ENCODE data around the gene GALNT16. TPM values are rescaled to one million over a fixed set of nuclear protein-coding genes. Genes with fewer than 3 reads are reported as not detected.

Gene GALNT16
- total and polyA plus RNA-seq, 2 donors from 2014 or later, result 13.1 to 15.2 TPM

DNA sequence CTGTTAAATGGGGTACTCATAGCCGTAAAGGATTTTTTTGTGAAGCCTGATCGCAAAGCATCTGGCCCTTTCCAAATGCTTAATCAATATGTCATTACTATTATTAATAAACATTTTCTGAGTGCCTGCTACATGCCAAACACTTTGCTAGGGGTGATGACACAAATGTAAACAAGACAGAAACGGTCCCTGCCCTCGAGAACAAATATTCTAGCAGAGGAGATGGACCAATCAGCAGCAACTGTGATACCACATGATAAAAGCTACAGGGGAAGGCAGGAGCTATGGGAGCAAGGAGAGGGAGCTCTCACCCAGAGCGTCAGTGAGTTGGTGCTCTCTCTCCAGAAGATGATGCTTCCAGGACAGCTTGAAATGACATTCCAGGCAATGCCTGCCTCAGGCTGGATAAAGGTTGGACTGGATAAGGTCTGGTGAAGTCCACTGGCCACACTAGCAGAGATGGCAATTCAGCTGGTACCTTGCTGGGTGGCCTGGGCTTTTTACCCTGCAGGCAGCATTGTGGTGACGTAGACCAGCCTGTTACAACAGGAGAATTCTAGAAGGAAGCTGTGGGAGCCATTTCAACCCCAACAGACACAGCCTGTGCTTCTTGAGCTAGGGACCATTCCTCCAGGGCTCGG, 97.1 kb downstream of the GALNT16 start:
- intact Hi-C loops (cut with DNase I), result loop anchor here (10.0 kb wide), 1 partner anchor 102 kb away; no protein-coding TSS in a partner anchor
- no peak overlapping the region for H3K9ac ChIP-seq (ENCODE audit: low read length in 3 of 3)
- H3K36me3 ChIP-seq (ENCODE audit: control insufficient read depth in 2 of 3, insufficient read depth in 3 of 3, low read length in 3 of 3), result no peaks in the 10 kb centered on the region
- no peak for FAIRE-seq
- H3K4me3 ChIP-seq (ENCODE audit: low read length in 3 of 3), result no peak overlapping the region
- no peak overlapping the region for H3K27ac ChIP-seq (ENCODE audit: low read depth in 2 of 2, low read length in 2 of 2)
- H3K27me3 ChIP-seq (ENCODE audit: control insufficient read depth, insufficient read depth, low read length), result no peaks in the 10 kb centered on the region
- TF ChIP-seq, protein P1, sequence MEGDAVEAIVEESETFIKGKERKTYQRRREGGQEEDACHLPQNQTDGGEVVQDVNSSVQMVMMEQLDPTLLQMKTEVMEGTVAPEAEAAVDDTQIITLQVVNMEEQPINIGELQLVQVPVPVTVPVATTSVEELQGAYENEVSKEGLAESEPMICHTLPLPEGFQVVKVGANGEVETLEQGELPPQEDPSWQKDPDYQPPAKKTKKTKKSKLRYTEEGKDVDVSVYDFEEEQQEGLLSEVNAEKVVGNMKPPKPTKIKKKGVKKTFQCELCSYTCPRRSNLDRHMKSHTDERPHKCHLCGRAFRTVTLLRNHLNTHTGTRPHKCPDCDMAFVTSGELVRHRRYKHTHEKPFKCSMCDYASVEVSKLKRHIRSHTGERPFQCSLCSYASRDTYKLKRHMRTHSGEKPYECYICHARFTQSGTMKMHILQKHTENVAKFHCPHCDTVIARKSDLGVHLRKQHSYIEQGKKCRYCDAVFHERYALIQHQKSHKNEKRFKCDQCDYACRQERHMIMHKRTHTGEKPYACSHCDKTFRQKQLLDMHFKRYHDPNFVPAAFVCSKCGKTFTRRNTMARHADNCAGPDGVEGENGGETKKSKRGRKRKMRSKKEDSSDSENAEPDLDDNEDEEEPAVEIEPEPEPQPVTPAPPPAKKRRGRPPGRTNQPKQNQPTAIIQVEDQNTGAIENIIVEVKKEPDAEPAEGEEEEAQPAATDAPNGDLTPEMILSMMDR (IDR thresholded peaks at IDR 0.05; ENCODE audit: borderline replicate concordance, extremely low read depth, insufficient read depth), result no peak
- no peaks in the 10 kb centered on the region for H3K9me3 ChIP-seq (ENCODE audit: control insufficient read depth in 2 of 3, insufficient read depth in 1 of 3, low read length in 3 of 3)
- no peak for DNase-seq
- peaks cover 0 to 4% (median 0%) of the 10 kb centered on the region in 3 donors for H3K4me1 ChIP-seq (ENCODE audit: control insufficient read depth in 2 of 3, insufficient read depth in 2 of 3, low read depth in 1 of 3, low read length in 3 of 3)

DNA sequence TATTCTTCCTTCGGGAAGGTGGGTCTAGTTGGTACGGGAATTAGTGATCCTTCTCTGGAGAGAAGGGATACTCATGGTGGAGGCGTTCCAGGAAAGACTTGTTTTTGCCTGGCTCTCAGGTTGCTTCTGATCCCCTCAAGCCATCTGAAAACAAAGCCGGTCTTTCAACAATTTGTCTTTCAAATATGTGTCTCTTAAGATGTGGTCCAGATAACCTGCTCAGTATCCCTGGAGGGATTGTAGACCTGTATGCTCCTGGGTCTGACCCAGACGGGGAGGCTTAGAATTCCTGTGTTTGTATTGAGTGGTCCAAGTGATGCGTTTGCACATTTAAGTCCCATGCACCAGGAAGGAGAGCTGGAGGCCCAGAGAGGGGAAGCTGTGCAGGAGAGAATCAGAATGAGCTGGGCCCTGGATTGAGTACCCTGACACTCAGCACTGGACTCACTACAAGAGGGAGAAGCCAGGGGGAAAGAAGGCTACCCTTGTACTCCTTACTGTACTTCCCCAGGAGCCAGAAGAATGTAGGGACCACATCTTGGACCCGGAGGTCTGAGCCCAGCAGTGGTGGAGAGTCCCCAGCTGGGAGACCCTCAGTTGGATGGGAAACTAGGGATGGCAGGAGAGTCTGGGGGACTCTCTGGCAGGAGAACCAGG, 97.7 kb downstream of the GALNT16 start:
- no peak for FAIRE-seq
- DNase-seq, result no peak
- H3K36me3 ChIP-seq (ENCODE audit: control insufficient read depth in 2 of 3, insufficient read depth in 3 of 3, low read length in 3 of 3), result no peaks in the 10 kb centered on the region
- no peak overlapping the region for H3K27ac ChIP-seq (ENCODE audit: low read depth in 2 of 2, low read length in 2 of 2)
- TF ChIP-seq, protein P1 (IDR thresholded peaks at IDR 0.05; ENCODE audit: borderline replicate concordance, extremely low read depth, insufficient read depth), result no peak
- H3K4me3 ChIP-seq (ENCODE audit: low read length in 3 of 3), result no peak overlapping the region
- no peaks in the 10 kb centered on the region for H3K27me3 ChIP-seq (ENCODE audit: control insufficient read depth, insufficient read depth, low read length)
- H3K9ac ChIP-seq (ENCODE audit: low read length in 3 of 3), result no peak overlapping the region
- H3K9me3 ChIP-seq (ENCODE audit: control insufficient read depth in 2 of 3, insufficient read depth in 1 of 3, low read length in 3 of 3), result no peaks in the 10 kb centered on the region
- intact Hi-C loops (cut with DNase I), result loop anchor here (10.0 kb wide), 1 partner anchor 103 kb away; no protein-coding TSS in a partner anchor
- peaks cover 0 to 4% (median 0%) of the 10 kb centered on the region in 3 donors for H3K4me1 ChIP-seq (ENCODE audit: control insufficient read depth in 2 of 3, insufficient read depth in 2 of 3, low read depth in 1 of 3, low read length in 3 of 3)

DNA sequence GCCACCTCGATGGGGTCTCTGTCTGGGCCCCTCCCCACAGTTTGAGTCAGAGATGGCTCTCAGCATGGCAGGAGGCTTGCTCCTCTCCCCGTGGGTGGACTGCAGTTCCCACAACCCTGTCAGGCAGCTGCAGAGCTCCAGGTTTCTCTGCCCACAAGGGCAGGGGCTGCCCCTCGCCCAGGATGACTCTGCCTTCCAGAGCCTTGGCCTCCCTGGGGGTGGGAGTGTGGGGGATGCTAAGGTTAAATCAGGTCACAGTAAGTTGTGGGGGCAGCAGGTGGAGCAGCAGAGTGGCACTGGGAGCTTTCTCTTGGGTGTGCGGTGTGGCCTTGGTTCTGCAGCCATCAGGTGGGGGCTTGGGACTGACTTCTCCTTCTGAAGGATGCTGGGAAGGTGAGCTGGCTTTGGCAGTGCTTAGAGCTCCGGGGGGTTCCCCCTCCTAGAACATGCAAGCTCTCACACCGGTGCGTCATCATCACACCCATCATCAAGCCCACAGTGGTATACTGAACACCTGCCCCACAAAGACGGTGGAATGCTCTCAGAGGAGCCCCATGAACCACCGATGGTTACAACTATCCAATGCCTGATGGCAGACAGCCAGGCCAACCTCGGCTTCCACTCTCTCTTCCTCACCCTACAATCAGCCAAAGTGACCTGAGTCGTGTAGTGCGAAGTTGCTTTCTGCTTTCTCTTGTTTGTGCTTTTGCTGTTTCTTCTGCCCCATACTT, 98.4 kb downstream of the GALNT16 start:
- TF ChIP-seq, protein P1 (IDR thresholded peaks at IDR 0.05; ENCODE audit: borderline replicate concordance, extremely low read depth, insufficient read depth), result no peak
- peaks cover 0 to 4% (median 0%) of the 10 kb centered on the region in 3 donors for H3K4me1 ChIP-seq (ENCODE audit: control insufficient read depth in 2 of 3, insufficient read depth in 2 of 3, low read depth in 1 of 3, low read length in 3 of 3)
- H3K9me3 ChIP-seq (ENCODE audit: control insufficient read depth in 2 of 3, insufficient read depth in 1 of 3, low read length in 3 of 3), result no peaks in the 10 kb centered on the region
- no peak overlapping the region for H3K9ac ChIP-seq (ENCODE audit: low read length in 3 of 3)
- H3K36me3 ChIP-seq (ENCODE audit: control insufficient read depth in 2 of 3, insufficient read depth in 3 of 3, low read length in 3 of 3), result no peaks in the 10 kb centered on the region
- no peak overlapping the region for H3K27ac ChIP-seq (ENCODE audit: low read depth in 2 of 2, low read length in 2 of 2)
- FAIRE-seq, result no peak
- intact Hi-C loops (cut with DNase I), result loop anchor here (10.0 kb wide), 1 partner anchor 104 kb away; no protein-coding TSS in a partner anchor
- no peak overlapping the region for H3K4me3 ChIP-seq (ENCODE audit: low read length in 3 of 3)
- DNase-seq, result no peak
- H3K27me3 ChIP-seq (ENCODE audit: control insufficient read depth, insufficient read depth, low read length), result no peaks in the 10 kb centered on the region

All from kidney (tissue), 14 donors.